Ramos (cell line): ENCODE results near the gene LAYN.

Source experiments
- in situ Hi-C: fragments of 300-500 bp; cut with MboI; formaldehyde crosslinking; loops from one replicate; pipeline ENCODE4 v1.14.3; 2022; ENCODE audit warnings: low sequenced_read_pairs; ENCODE audit not compliant: unreplicated experiment

Gene LAYN

GRCh38 chr11:111540114-111540936, at the start of gene LAYN:
LAYN (plus strand) TSS chr11:111540720; CDS start chr11:111540844, 124 bp downstream.
- in situ Hi-C loops = no loop called here

DNA sequence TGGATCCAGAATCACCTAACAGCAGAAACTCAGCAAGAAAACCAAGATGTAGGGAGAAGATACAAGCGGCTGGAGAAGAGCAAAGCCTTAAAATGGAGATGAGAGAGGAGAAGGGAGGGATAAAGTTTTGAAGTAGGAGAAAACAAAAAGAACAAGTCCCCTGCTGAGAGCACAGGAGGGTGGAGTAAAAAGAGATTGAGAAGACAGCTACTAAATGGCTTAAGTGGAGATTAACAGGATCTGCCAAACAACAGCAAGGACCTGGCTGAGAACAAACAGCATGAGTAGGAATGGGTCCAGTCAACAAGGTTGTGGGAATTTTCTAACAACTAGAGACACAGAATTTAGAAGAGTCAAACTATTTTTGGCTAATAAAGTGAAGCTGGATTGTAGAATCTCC, 46.5 kb upstream of the LAYN start:
- in situ Hi-C loops = no loop called here

DNA sequence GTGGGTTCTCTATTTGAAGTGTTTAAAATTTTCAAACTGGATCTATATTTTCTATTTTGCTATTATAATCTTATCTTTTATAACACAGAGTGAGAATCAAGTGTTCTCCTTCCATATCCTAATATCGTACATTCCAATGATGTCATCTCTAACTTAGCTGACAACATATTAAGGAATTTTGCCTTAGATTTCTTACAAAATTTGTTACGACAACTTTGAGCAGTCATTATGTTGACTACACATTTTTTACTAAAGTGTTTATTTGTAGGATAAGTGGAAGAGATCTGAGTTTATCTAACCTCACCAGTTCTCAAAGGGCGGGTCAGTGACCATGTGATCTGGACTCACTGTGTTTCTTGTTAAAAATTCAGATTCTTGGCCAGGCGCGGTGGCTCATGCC, 41.0 kb upstream of the LAYN start:
- in situ Hi-C loops = no loop called here

GRCh38 chr11:111500481-111500880, 40.0 kb upstream of the LAYN start:
- in situ Hi-C loops = no loop called here

GRCh38 chr11:111502611-111503010, 37.9 kb upstream of the LAYN start:
- in situ Hi-C loops = no loop called here

DNA sequence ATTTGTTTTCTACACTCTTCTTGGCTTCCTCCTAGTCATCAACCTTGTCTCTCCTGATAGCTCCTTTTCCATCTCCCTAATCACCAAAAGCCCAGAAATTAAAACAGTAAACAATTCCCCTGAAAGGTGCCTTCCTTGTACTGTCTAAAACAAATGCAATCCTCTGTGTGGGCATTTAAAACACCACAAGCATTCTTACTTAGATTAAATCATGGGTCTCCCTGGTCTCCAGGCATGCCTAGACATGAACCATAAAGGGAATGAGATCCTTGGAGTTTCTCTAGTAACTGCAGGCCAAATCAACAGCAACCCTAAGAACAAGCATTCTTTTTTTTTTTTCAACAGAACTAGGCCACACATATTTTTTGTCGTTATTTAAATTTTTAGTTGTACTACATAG, 30.2 kb upstream of the LAYN start:
- in situ Hi-C loops = no loop called here

DNA sequence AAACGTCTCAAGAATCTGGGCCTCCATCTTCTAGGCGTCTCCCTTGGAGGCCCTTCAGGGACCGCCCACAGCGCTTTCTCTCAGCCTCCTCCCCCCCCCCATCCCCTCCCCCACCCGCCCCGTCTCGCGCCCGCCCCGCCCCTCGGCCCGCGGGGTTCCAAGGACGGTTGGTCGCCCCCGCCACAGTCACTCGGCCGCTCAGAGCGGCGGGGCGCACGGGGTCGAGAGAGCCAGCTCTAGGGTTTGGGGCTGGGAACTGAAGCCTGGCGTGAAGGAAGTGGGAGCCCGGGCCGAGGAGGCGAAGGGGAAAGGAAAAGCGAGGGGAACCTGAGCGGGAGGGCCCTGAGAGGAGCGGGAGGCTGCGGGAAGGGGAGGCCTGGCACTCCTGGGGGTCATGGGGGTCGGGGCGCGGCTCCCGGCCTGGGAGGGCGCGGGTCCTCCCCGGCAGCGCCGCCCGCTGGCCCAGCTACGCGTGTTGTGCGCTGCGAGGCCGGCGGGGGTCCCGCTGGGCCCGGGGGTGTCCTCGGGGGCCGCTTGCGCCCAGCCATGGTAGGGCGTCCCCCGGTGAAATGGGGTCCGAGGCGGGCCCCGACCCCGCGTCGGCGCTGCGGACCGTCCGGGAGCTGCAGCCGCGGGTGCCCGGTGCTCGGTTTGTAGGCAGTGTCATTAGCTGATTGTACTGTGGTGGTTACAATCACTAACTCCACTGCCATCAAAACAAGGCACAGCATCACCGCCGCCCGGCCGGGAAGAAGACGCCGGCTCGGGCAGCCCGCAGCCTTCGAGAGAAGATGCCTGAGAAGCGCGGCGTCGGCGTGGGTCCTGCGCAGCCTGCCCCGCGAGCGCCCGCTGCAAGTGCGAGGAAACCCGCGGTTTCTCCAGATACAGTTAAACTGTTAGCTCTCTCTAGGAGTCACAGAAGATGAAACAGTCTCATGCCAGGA, 28.0 kb upstream of the LAYN start, which contains the start of gene BTG4:
Gene BTG4 (minus strand): TSS at position 91 of the 944 bp plus-strand sequence. CDS start 13,610 bp downstream, outside the sequence.
- in situ Hi-C loops = no loop called here

DNA sequence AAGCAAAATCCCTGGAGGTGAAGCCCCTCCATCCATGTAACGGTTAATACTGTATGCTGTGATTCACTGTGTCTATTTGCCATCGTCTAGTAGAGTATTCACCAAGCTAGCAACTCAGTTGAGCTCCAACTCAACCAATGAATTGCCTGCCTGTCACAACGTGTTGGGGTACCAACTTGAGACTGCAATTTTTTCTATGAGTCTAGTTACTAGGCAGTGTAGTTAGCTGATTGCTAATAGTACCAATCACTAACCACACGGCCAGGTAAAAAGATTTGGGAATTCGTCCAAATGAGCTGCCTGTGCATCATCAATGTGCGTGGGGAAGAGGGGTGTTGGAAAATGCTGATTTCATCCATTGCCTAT, 27.3 kb upstream of the LAYN start:
- in situ Hi-C loops = no loop called here

GRCh38 chr11:111514216-111515031, 26.1 kb upstream of the LAYN start, which contains the start of gene HOATZ:
HOATZ (plus strand) TSS chr11:111514778; CDS start chr11:111514785, 7 bp downstream.
- in situ Hi-C loops = no loop called here

- in situ Hi-C loops = no loop called here
Measured at GRCh38 chr11:111515591-111515990, 24.9 kb upstream of the LAYN start.

DNA sequence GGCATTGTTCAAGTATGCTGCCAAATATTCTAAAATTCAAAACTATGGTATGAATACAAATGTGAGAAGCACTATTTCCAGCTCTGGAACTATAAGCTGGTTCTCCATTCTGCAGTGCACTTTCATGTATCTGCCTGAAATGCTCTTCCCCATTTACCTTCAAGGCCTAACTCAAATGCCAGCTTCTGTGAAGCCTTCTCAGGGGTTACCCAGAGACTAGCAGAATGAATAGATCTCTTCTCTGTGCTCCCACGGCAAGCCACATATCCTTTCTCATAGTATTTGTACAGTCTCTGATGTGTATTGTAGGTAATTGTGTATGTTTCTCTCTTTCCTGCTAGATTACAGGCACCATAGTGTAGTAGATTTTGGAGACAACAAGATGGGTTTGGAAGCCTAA, 21.9 kb upstream of the LAYN start:
- in situ Hi-C loops = no loop called here

DNA sequence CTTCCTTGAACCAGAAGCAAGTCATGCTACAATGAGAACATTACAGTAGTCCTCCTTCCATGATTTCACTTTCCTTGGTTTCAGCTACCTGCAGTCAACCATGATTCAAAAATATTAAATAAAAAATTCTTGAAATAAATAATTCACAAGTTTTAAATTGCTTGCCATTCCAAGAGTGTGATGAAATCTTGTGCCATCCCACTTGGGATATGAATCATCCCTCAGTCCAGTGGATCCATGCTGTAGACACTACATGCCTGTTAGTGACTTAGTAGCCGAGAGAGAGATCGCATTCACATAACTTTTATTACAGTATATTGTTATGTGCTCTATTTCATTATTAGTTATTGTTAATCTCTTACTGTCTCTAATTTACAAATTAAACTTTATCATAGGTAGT, 20.0 kb upstream of the LAYN start:
- in situ Hi-C loops = no loop called here

- in situ Hi-C loops = no loop called here
Measured at GRCh38 chr11:111521135-111521534, 19.4 kb upstream of the LAYN start.

DNA sequence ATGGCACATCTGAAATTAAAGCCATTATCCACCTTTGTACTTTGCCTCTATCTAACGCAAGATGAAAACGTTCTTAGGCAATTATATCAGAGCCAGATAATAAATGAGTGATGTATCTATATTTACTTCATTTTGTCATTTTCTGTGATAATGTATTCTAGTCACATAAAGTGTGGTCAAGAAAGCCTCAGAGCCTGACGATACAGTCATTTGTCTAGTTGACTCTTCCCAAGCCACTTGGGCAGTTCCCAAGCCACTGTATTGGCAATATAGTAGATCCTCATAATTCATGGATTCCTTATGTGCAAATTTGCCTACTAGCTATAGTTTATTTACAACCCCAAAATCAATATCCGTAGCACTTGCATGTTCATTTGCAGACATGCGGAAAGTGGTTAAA, 18.1 kb upstream of the LAYN start:
- in situ Hi-C loops = no loop called here

GRCh38 chr11:111523343-111523742, 17.2 kb upstream of the LAYN start:
- in situ Hi-C loops = no loop called here

- in situ Hi-C loops = no loop called here
Measured at GRCh38 chr11:111524056-111524455, 16.5 kb upstream of the LAYN start.

DNA sequence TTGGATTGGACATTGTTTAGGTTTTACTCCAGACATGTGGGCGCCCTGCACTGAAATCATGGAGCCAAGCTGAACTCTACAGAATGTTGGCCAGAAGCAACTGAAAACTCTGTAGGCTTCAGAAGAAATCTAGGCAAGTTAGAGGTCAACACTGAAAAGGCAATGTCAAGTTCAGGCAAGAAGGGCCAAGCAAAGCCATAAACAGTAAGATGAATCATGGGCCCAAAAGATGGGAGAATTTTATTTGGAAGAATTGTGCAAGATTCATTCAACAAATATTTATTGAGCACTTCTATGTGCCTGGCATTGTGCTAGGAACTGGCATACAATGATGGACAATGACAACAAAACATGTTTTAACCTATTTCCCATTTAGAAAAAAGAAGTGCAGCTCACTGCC, 15.1 kb upstream of the LAYN start:
- in situ Hi-C loops = no loop called here

DNA sequence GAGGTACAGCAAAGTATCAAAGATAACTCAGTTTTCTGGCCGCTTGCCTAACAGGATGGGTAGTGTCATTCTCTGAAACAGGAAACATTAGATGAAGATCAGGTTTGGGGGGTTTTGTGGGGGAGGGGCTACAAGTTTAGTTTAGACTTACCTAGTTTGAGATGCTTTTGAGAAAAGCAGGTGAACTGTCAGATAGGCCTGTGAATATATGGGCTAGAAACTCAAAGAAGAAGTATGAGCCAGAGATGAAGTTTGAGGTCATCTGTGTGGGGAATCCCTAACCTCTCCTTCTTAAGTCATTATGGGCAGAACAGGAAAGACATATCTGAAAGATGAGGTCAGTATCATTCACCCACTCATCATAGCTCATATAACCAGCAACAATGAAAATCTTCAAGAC, 14.0 kb upstream of the LAYN start:
- in situ Hi-C loops = no loop called here

- in situ Hi-C loops = no loop called here
Measured at GRCh38 chr11:111527279-111527678, 13.2 kb upstream of the LAYN start.

DNA sequence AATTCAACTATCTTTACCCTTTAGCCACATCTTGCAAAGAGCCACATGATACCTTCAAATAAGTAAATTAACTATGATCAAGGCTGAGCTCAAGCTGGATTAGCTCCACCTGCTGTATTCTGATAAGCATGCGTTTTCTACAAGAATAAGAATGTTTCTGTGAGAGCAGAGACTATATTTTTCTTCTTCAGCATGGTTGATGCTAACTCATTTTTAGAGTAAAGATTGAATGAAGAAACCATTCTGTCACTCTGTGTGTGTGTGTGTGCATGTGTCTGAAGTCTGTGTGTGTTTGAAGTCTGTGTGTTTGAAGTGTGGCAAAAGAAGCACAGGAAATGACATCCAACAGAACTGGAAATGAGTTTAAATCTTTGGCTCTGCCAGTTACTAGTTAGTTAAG, 12.0 kb upstream of the LAYN start:
- in situ Hi-C loops = no loop called here
